ENCODE measurements around the gene OR52E8. TPM values are rescaled to one million over a fixed set of nuclear protein-coding genes. Genes with fewer than 3 reads are reported as not detected.

The OR52E8 gene
- total RNA-seq, 4 donors from 2014 or later = not detected

GRCh38 chr11:5851002-5851401, 6.5 kb downstream of the OR52E8 start:
- Histone ChIP-seq H3K4me1 (no peaks in the 10 kb centered on the region), H3K27me3 (no peaks in the 10 kb centered on the region), H3K36me3 (no peaks in the 10 kb centered on the region), H3K27ac (no peak overlapping the region), H3K9me3 (peaks cover 0 to 6% (median 0%) of the 10 kb centered on the region in 3 donors), H3K4me3 (no peak overlapping the region)
- WGBS, 2 donors (ENCODE audit: low coverage in 1 of 2) = 93% methylated on average over 1 of the region's 1 CpG; no CpG with 5 or more reads in 1 of the 2 donors
- TF ChIP-seq, protein P1, sequence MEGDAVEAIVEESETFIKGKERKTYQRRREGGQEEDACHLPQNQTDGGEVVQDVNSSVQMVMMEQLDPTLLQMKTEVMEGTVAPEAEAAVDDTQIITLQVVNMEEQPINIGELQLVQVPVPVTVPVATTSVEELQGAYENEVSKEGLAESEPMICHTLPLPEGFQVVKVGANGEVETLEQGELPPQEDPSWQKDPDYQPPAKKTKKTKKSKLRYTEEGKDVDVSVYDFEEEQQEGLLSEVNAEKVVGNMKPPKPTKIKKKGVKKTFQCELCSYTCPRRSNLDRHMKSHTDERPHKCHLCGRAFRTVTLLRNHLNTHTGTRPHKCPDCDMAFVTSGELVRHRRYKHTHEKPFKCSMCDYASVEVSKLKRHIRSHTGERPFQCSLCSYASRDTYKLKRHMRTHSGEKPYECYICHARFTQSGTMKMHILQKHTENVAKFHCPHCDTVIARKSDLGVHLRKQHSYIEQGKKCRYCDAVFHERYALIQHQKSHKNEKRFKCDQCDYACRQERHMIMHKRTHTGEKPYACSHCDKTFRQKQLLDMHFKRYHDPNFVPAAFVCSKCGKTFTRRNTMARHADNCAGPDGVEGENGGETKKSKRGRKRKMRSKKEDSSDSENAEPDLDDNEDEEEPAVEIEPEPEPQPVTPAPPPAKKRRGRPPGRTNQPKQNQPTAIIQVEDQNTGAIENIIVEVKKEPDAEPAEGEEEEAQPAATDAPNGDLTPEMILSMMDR (IDR thresholded peaks at IDR 0.05) = no peak
- no peak for TF ChIP-seq POLR2A (IDR thresholded peaks at IDR 0.05)
- no peak for TF ChIP-seq POLR2AphosphoS5 (IDR thresholded peaks at IDR 0.05)
- TF ChIP-seq EP300 (IDR thresholded peaks at IDR 0.05) = no peak
- ATAC-seq = no peak

DNA sequence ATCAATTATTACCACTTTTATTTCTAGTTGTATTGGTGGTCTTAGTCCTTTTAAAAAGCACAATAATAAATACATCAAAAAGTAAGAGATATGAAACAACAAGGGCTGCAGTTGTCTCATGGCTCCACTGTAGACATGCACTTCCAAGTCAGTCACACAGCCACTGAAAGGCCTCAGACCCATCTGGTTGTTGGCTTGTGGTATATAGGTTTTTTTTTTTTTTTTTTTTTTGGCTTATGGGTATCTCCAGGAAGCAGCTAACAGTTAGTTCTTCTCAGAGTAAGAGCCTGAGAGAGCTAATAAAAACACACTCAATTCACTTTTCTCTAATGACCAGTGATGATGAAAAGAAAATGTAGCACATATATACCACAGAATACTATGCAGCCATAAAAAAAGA, 9.8 kb downstream of the OR52E8 start:
- H3K27ac ChIP-seq = no peak overlapping the region
- no peaks in the 10 kb centered on the region for H3K27me3 ChIP-seq
- no peak overlapping the region for H3K4me3 ChIP-seq
- ATAC-seq = no peak
- no peaks in the 10 kb centered on the region for H3K4me1 ChIP-seq
- peaks cover 0 to 6% (median 0%) of the 10 kb centered on the region in 3 donors for H3K9me3 ChIP-seq
- TF ChIP-seq EP300 (IDR thresholded peaks at IDR 0.05) = no peak
- TF ChIP-seq, protein P1 (IDR thresholded peaks at IDR 0.05) = no peak
- no peak for TF ChIP-seq POLR2A (IDR thresholded peaks at IDR 0.05)
- TF ChIP-seq POLR2AphosphoS5 (IDR thresholded peaks at IDR 0.05) = no peak
- H3K36me3 ChIP-seq = no peaks in the 10 kb centered on the region

DNA sequence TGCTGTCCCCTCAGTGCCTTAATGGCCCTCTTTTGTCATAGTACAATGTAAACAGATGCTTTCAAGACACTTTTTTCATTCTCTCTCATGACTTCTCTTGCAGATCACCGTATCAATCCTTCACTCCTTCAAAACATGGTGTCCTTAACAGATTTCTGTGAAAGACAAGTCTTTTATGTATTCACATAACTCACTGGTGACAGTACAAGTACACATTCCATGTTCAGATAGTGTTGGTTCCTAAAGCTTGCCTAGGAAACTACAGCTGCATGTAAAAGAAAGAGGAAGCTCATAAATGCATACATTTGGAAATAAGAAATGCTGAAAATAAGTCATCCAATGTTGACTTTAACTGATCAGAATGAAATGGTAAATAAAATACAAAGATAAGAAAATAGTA, 10.8 kb downstream of the OR52E8 start:
- Histone ChIP-seq H3K27me3 (no peaks in the 10 kb centered on the region), H3K4me1 (no peaks in the 10 kb centered on the region), H3K27ac (no peak overlapping the region), H3K9me3 (peaks cover 0 to 4% (median 0%) of the 10 kb centered on the region in 3 donors), H3K4me3 (no peak overlapping the region), H3K36me3 (no peaks in the 10 kb centered on the region)
- TF ChIP-seq POLR2A (IDR thresholded peaks at IDR 0.05) (no peak), POLR2AphosphoS5 (IDR thresholded peaks at IDR 0.05) (no peak), EP300 (IDR thresholded peaks at IDR 0.05) (no peak)
- TF ChIP-seq, protein P1 (IDR thresholded peaks at IDR 0.05) = no peak
- no peak for ATAC-seq
- 27 to 38% methylated on average over 1 of the region's 1 CpG for WGBS, 2 donors (ENCODE audit: low coverage in 1 of 2)

- Histone ChIP-seq H3K27ac (no peak within 1 kb of the TSS), H3K4me1 (no peaks in the 10 kb centered on the region), H3K27me3 (no peaks in the 10 kb centered on the region), H3K4me3 (no peak within 1 kb of the TSS), H3K9me3 (peaks cover 0 to 5% (median 0%) of the 10 kb centered on the region in 3 donors), H3K36me3 (no peaks in the 10 kb centered on the region)
- no peak for ATAC-seq
- no peak for TF ChIP-seq POLR2A (IDR thresholded peaks at IDR 0.05)
- TF ChIP-seq EP300 (IDR thresholded peaks at IDR 0.05) = no peak
- TF ChIP-seq, protein P1 (IDR thresholded peaks at IDR 0.05) = no peak
- TF ChIP-seq POLR2AphosphoS5 (IDR thresholded peaks at IDR 0.05) = no peak
- 14 to 80% methylated on average over 1 of the region's 1 CpG for WGBS, 2 donors (ENCODE audit: low coverage in 1 of 2)
Observed at GRCh38 chr11:5841797-5842196, 15.7 kb downstream of the OR52E8 start, which contains the start of gene OR52E6. OR52E6 (minus strand) TSS chr11:5841897; CDS start chr11:5841897, 0 bp downstream.

GRCh38 chr11:5837695-5838094, 19.8 kb downstream of the OR52E8 start:
- no peaks in the 10 kb centered on the region for H3K4me1 ChIP-seq
- H3K27ac ChIP-seq = no peak overlapping the region
- WGBS, 2 donors (ENCODE audit: low coverage in 1 of 2) = 80 to 89% methylated on average over 2 of the region's 2 CpGs
- no peak overlapping the region for H3K4me3 ChIP-seq
- no peaks in the 10 kb centered on the region for H3K27me3 ChIP-seq
- H3K9me3 ChIP-seq = peaks cover 0 to 11% (median 0%) of the 10 kb centered on the region in 3 donors
- TF ChIP-seq, protein P1 (IDR thresholded peaks at IDR 0.05) = no peak
- no peak for TF ChIP-seq EP300 (IDR thresholded peaks at IDR 0.05)
- TF ChIP-seq POLR2A (IDR thresholded peaks at IDR 0.05) = no peak
- no peak for TF ChIP-seq POLR2AphosphoS5 (IDR thresholded peaks at IDR 0.05)
- ATAC-seq = no peak
- no peaks in the 10 kb centered on the region for H3K36me3 ChIP-seq

Measured in gastroesophageal sphincter (tissue), 4 donors.